Umbilical cord (tissue), 2 donors: ENCODE measurements around the gene RASGRP2. TPM values are rescaled to one million over a fixed set of nuclear protein-coding genes. Genes with fewer than 3 reads are reported as not detected.

Experiments used
- DNase-seq: peaks from one replicate; pipeline ENCODE4 v3.0.0-alpha.2; 2015; ENCODE audit warnings: low spot score
- total RNA-seq: library from RNA; depleted of rRNA; stranded (reverse); fragments of >200 nt; gene quantifications from one replicate; pipeline ENCODE4 v1.2.3, GENCODE V29; 2014; ENCODE audit warnings: low replicate concordance; ENCODE audit not compliant: insufficient read depth

RASGRP2 gene
- total RNA-seq, 1 donor from 2014 or later = 15.9 TPM

DNA sequence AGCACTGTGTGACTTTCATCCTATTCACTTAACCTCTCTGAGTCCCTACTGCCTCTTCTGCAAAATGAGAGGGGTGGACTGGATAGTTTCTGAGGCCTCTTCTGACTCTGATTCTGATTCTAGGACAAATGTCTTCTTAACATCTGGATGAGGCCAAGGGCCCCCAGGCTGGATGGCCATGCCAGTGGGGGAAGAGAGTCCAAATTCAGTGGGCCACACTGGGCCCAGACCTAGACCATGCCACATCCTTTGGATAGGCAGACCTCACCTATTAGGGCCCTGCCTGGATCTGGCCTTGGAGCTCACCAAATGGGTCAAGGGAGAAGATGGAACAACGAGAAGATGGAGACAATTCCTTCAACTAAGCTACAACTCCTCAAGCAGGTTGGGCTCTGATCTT is 45.5 kb downstream of the RASGRP2 start:
- no peak for DNase-seq

DNA sequence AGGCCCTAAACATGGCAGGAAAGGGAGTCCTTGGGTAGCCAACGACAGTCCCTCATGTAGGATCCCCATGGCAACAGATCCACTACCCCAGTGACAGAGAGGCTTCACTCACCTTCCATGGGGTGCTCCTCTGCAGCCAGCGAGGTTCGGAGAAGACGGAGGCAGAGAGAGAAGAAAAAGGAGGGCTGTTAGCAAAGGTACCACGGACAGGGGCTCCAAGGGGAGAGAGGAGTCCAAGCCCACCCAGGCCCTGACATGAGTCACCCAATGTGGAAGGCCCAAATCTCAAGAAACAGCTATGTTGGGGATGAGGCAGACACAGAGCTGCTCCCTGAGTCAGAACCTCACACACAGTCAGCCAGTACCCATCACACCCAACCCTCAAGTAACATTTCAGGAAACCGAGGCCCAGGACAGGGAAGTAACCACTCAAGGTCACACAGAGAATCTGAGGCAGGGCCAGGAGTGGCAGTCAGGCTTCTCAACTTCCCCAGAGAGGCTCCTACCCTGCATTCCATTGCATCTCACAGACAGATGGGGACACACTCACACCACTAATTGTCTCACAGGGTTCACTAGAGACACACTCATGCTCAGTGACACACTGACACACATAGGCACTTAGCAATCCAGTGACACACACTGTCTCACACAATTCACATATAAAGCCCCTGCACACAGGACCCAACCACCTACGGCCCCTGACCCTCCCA is 46.1 kb downstream of the RASGRP2 start:
- DNase-seq = no peak

DNA sequence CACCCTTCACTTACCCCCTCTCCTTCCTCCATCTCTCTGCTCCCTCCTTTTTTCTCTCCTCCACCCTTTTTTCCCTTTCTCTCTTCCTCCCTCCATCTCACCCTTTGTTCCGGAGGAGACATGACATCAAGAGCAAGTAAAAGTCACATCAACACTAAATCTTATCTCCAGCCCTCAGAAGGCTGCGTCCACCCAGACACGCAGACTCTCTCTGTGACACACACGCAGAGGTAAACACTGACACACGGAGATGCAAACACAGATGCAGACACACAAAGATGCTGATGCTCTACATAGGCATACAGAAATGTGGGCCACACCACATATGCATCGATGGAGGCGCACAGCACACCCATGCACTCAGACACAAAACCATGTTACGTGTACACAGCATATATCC is 47.9 kb downstream of the RASGRP2 start:
- no peak for DNase-seq

- DNase-seq = no peak
Measured at GRCh38 chr11:64695548-64695947, 48.4 kb downstream of the RASGRP2 start.

- DNase-seq = no peak
Measured at GRCh38 chr11:64694821-64695365, 49.0 kb downstream of the RASGRP2 start.

GRCh38 chr11:64694026-64694755 is 49.8 kb downstream of the RASGRP2 start:
- no peak for DNase-seq

DNA sequence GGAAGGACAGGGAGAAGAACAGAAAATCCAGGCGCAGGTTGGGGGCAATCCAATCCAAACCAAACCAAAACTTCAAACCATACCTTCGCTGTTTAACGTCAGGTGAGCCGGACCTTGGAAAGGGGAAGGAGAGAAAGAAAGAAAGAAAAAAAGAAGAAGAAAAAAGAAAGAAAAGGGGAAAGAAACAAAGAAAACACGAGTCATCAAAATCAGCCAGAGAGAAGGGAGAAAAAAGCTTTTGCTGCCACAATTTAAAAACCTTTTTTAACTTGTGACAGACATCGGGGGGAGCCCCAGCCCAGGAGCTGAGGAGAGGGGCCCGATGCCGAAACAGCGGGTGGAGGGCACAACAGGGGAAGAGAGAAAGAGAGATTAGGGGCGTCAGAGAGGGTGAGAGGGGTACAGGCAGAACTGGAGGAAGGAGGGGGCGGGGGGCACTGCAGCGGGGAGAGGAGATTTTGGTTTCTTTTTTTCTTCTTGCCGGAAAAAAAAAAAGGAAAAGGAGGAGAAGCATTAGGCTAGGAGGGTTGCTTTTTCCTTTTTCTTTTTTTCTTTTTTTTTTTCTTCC is 51.1 kb downstream of the RASGRP2 start:
- no peak for DNase-seq

DNA sequence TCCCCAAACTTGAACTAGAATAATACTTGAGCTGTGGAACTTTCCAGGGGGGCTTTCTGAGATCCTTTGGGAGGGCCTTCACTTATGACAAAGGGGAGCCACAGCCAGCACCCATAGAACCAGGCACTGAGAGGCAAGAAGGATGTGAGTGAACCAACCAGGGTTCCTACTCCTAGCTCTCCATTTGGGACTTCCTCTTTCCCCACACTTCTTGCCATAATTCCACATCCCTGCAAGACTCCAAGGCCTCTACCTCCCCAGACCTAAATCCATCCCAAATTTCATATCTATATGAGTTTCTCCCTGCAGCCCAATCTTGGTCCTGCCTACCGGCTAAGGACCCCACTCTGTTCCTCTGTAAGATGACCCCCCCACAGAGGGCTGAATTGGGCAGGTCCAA is 52.4 kb downstream of the RASGRP2 start:
- no peak for DNase-seq

- no peak for DNase-seq
Measured at GRCh38 chr11:64690235-64690634, 53.7 kb downstream of the RASGRP2 start.

DNA sequence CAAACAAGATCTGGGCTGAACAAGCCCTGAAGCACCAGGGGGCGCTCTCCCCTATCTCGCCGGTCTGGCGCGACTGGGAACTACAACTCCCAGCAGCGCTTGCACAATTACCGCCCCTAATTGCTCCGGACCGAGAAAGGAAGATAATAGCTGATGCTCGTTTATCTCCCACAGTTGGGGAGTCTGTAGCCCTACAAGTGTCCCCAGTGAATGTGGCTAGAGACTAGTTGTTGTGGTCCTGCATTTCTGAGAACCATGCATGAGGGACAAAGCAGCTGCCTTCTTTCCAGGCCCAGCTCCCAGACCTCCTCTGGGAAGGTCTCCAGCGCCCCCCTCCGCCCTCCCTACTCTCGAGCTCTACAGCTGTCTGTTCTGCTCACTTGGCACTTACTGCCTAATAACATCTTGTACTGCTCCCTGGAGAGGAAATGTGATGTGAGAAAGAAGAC is 55.4 kb downstream of the RASGRP2 start:
- peak; percentile 94 for DNase-seq

DNA sequence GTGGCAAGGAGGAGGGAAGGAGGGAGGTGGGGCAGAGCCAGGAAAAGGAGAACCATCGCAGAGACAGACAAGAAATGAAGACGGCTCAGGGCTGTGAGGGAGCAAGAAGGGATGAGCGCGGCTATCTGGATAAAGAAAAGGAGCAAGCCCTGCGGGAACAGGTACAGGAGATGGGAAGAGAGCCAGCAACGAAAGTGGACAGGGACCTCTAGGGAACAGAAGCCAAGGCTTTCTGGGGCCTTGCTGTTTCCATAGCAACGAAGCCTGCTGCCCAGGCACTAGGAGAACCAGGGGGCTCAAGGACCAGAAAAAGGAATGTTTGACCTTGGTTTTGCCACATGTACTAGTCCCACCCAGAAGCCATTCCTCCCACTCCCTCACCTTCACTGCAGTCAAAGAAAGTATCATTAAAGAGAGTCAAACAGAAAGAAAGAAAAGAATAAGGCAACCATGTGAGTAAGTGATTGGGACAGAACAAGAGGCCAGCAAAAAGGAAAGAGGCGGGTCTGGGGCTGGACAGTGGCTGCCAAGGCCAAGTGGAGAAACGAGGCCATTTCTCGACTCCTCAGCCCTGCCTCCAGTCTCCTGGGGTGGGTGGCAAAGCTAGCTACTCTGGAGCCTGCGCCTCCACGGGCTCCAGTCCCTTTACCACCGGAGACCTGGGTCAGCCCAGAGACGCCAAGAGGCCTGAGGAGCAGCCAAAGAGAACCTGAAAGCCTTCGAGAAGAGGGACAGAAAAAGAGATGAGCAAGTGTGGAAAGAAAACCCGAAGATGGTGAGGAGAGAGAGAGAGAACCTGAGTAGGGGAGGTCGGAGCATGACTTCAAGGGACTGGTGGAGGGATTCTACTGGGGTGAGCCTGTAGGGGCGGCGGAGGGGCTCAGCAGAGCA is 56.1 kb downstream of the RASGRP2 start:
- no peak for DNase-seq

DNA sequence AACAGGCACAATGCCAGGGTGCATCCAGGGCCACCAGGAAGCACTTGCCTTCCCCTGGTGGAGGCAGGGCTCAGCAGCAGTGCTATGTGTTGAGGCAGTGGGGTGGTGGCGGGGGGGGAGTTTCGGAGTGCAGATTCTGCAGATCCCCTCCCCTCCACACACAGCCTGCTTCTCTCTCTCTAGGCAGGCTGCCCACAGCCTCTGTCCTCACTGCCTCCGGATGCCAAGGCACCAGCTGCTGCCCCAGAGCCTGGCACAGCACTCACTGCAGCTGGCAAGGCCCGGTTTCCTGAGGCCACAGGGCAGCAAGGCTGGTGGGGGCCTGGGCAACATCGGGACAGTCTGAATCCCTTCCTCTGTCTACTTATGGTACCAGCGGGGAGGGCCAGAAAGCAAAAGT is 56.7 kb downstream of the RASGRP2 start:
- no peak for DNase-seq

- DNase-seq = no peak
Measured at GRCh38 chr11:64686466-64687170, 57.3 kb downstream of the RASGRP2 start.

DNA sequence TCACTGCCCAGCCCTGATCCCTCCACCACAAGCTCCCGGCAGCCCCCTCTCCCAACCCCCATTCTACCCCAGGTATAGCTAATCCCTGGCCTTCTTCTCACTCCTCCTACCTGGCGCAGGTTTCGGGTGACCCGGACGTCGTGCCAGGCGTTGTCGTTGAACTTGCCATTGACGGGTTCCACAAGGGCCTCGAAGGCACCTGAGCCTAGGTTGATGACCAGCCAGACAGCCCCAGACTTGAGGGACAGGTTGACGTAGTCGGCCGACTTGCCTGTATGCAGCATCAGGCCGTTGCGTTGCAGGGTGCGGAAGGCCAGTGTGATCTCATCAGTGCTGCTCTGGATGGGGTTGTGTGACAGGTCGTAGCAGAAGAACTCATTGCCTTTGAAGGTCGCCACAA is 58.4 kb downstream of the RASGRP2 start:
- no peak for DNase-seq

GRCh38 chr11:64684357-64684756 is 59.6 kb downstream of the RASGRP2 start:
- DNase-seq = no peak

GRCh38 chr11:64681171-64681570 is 62.8 kb downstream of the RASGRP2 start:
- no peak for DNase-seq

GRCh38 chr11:64679846-64680245 is 64.1 kb downstream of the RASGRP2 start:
- DNase-seq = no peak

GRCh38 chr11:64677441-64678023 is 66.4 kb downstream of the RASGRP2 start:
- DNase-seq = no peak
